HEK293 (cell line): Measurements from ENCODE around the gene FZR1.

Source experiments
- EGR2 ChIP-seq: fragments of 450-650 bp; formaldehyde crosslinking; IDR thresholded peaks from 2 replicates; pipeline ENCODE4 v1.5.1; 2016; ENCODE audit warnings: low read depth, missing biosample characterization, missing genetic modification characterization
- RBAK ChIP-seq: fragments of 450-650 bp; formaldehyde crosslinking; IDR thresholded peaks from 2 replicates; pipeline ENCODE4 v1.5.1; 2016; ENCODE audit warnings: missing biosample characterization, missing genetic modification characterization
- SCRT1 ChIP-seq: fragments of 450-650 bp; formaldehyde crosslinking; IDR thresholded peaks from 2 replicates; pipeline ENCODE4 v1.5.1; 2016; ENCODE audit warnings: missing biosample characterization, missing genetic modification characterization, borderline replicate concordance
- SCRT2 ChIP-seq: fragments of 450-650 bp; formaldehyde crosslinking; IDR thresholded peaks from 2 replicates; pipeline ENCODE4 v1.5.1; 2016; ENCODE audit warnings: missing biosample characterization, missing genetic modification characterization
- TRIM28 ChIP-seq: IDR thresholded peaks from 2 replicates; pipeline ENCODE4 v1.6.1; 2011; ENCODE audit warnings: low read length, control low read depth, borderline replicate concordance
- ZNF138 ChIP-seq: fragments of 450-650 bp; formaldehyde crosslinking; IDR thresholded peaks from 2 replicates; pipeline ENCODE4 v1.5.1; 2016; ENCODE audit warnings: missing biosample characterization, missing genetic modification characterization, borderline replicate concordance
- ZNF24 ChIP-seq: fragments of 450-650 bp; formaldehyde crosslinking; IDR thresholded peaks from 2 replicates; pipeline ENCODE4 v1.5.1; 2016; ENCODE audit warnings: missing biosample characterization, missing genetic modification characterization
- ZNF266 ChIP-seq: fragments of 450-650 bp; formaldehyde crosslinking; IDR thresholded peaks from 2 replicates; pipeline ENCODE4 v1.5.1; 2016; ENCODE audit warnings: missing biosample characterization, missing genetic modification characterization, low read depth
- ZNF324 ChIP-seq: fragments of 450-650 bp; formaldehyde crosslinking; IDR thresholded peaks from 2 replicates; pipeline ENCODE4 v1.5.1; 2016; ENCODE audit warnings: missing biosample characterization, missing genetic modification characterization
- ZNF416 ChIP-seq: fragments of 450-650 bp; formaldehyde crosslinking; IDR thresholded peaks from 2 replicates; pipeline ENCODE4 v1.5.1; 2016; ENCODE audit warnings: missing biosample characterization, missing genetic modification characterization
- ZNF423 ChIP-seq: fragments of 450-650 bp; formaldehyde crosslinking; IDR thresholded peaks from 2 replicates; pipeline ENCODE4 v1.5.1; 2016; ENCODE audit warnings: missing biosample characterization, missing genetic modification characterization
- ZNF529 ChIP-seq: fragments of 450-650 bp; formaldehyde crosslinking; IDR thresholded peaks from 2 replicates; pipeline ENCODE4 v1.5.1; 2017; ENCODE audit warnings: missing genetic modification characterization, missing biosample characterization; ENCODE audit not compliant: insufficient replicate concordance
- ZNF558 ChIP-seq: fragments of 450-650 bp; formaldehyde crosslinking; IDR thresholded peaks from 2 replicates; pipeline ENCODE4 v1.5.1; 2016; ENCODE audit warnings: missing biosample characterization, missing genetic modification characterization
- TF ChIP-seq, protein P1 (sequence below): fragments of 450-650 bp; IDR thresholded peaks from 2 replicates; pipeline ENCODE4 v1.5.1; 2018; ENCODE audit warnings: missing biosample characterization, mild to moderate bottlenecking, missing genetic modification characterization
- TF ChIP-seq, protein P2 (sequence below): fragments of 450-650 bp; formaldehyde crosslinking; IDR thresholded peaks from 2 replicates; pipeline ENCODE4 v1.5.1; 2016; ENCODE audit warnings: missing biosample characterization, missing genetic modification characterization
- TF ChIP-seq, protein P3 (sequence below): fragments of 450-650 bp; formaldehyde crosslinking; conservative IDR thresholded peaks from 2 replicates; pipeline ENCODE4 v1.5.1; 2016; ENCODE audit warnings: low read depth, missing biosample characterization, missing genetic modification characterization
- TF ChIP-seq, protein P4 (sequence below): fragments of 450-650 bp; formaldehyde crosslinking; IDR thresholded peaks from 2 replicates; pipeline ENCODE4 v1.5.1; 2017; ENCODE audit warnings: missing biosample characterization, missing genetic modification characterization
- TF ChIP-seq, protein P5 (sequence below): IDR thresholded peaks from 2 replicates; pipeline ENCODE4 v1.6.1; 2011; ENCODE audit warnings: mild to moderate bottlenecking, low read depth, low read length, borderline replicate concordance
- TF ChIP-seq, protein P6 (sequence below): fragments of 450-650 bp; formaldehyde crosslinking; IDR thresholded peaks from 2 replicates; pipeline ENCODE4 v1.5.1; 2016; ENCODE audit warnings: missing biosample characterization, missing genetic modification characterization
- TF ChIP-seq, protein P7 (sequence below): fragments of 450-650 bp; formaldehyde crosslinking; IDR thresholded peaks from 2 replicates; pipeline ENCODE4 v1.5.1; 2016; ENCODE audit warnings: missing biosample characterization, missing genetic modification characterization
- TF ChIP-seq, protein P8 (sequence below): fragments of 450-650 bp; formaldehyde crosslinking; IDR thresholded peaks from 2 replicates; pipeline ENCODE4 v1.5.1; 2016; ENCODE audit warnings: missing biosample characterization, missing genetic modification characterization, low read depth

FZR1 gene

DNA sequence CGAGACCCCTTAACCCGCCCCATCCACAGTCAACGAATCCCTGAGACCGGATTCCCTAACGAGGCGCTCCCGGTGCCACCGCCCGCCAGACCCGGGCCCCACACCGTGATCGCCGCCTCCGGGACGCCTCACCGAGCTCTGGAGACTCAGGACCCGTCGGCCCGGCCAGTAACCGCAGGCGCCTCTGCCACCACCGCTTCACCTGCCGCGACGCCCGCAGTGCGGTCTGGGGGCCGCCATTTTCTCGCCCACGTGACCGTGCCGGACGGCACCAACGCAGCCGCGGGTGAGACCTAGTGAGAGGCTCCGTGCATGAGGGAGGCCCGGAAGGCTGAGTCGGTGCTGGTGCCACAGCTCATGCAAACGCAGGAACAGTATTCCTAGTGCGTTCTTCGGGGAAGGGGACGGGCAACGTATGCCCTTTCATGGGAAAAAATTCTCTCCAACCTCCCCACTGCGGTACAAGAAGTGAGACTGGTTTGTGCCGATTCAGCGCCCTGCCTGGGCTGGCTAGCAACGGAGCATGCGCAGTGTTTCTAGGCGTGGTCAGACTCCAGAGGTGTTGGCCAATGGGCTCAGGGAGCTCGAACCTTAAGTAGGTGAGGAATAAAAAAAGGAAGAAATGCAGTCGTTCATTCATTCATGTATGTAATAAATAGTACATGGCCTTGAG lies 5.5 kb upstream of the FZR1 start, which contains the start of gene DOHH (continued):
- TF ChIP-seq, protein P1, sequence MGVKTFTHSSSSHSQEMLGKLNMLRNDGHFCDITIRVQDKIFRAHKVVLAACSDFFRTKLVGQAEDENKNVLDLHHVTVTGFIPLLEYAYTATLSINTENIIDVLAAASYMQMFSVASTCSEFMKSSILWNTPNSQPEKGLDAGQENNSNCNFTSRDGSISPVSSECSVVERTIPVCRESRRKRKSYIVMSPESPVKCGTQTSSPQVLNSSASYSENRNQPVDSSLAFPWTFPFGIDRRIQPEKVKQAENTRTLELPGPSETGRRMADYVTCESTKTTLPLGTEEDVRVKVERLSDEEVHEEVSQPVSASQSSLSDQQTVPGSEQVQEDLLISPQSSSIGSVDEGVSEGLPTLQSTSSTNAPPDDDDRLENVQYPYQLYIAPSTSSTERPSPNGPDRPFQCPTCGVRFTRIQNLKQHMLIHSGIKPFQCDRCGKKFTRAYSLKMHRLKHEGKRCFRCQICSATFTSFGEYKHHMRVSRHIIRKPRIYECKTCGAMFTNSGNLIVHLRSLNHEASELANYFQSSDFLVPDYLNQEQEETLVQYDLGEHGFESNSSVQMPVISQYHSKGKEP (tag by site-specific recombination): no peak
- TF ChIP-seq ZNF558 (tag by site-specific recombination): no peak; the same call in 1 of the 2 replicates
- TF ChIP-seq ZNF529 (tag by site-specific recombination): no peak
- peak; percentile 95 for TF ChIP-seq ZNF324 (tag by site-specific recombination)
- TF ChIP-seq, protein P2, sequence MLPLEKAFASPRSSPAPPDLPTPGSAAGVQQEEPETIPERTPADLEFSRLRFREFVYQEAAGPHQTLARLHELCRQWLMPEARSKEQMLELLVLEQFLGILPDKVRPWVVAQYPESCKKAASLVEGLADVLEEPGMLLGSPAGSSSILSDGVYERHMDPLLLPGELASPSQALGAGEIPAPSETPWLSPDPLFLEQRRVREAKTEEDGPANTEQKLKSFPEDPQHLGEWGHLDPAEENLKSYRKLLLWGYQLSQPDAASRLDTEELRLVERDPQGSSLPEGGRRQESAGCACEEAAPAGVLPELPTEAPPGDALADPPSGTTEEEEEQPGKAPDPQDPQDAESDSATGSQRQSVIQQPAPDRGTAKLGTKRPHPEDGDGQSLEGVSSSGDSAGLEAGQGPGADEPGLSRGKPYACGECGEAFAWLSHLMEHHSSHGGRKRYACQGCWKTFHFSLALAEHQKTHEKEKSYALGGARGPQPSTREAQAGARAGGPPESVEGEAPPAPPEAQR (tag by site-specific recombination): peak; percentile 73; the same call in 1 of the 2 replicates
- no peak for TF ChIP-seq ZNF138 (tag by site-specific recombination)
- TF ChIP-seq TRIM28: no peak
- TF ChIP-seq, protein P3, sequence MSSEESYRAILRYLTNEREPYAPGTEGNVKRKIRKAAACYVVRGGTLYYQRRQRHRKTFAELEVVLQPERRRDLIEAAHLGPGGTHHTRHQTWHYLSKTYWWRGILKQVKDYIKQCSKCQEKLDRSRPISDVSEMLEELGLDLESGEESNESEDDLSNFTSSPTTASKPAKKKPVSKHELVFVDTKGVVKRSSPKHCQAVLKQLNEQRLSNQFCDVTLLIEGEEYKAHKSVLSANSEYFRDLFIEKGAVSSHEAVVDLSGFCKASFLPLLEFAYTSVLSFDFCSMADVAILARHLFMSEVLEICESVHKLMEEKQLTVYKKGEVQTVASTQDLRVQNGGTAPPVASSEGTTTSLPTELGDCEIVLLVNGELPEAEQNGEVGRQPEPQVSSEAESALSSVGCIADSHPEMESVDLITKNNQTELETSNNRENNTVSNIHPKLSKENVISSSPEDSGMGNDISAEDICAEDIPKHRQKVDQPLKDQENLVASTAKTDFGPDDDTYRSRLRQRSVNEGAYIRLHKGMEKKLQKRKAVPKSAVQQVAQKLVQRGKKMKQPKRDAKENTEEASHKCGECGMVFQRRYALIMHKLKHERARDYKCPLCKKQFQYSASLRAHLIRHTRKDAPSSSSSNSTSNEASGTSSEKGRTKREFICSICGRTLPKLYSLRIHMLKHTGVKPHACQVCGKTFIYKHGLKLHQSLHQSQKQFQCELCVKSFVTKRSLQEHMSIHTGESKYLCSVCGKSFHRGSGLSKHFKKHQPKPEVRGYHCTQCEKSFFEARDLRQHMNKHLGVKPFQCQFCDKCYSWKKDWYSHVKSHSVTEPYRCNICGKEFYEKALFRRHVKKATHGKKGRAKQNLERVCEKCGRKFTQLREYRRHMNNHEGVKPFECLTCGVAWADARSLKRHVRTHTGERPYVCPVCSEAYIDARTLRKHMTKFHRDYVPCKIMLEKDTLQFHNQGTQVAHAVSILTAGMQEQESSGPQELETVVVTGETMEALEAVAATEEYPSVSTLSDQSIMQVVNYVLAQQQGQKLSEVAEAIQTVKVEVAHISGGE (tag by site-specific recombination): no peak
- no peak for TF ChIP-seq SCRT1
- TF ChIP-seq ZNF24 (tag by site-specific recombination): peak; percentile 100
- no peak for TF ChIP-seq ZNF423
- TF ChIP-seq, protein P4, sequence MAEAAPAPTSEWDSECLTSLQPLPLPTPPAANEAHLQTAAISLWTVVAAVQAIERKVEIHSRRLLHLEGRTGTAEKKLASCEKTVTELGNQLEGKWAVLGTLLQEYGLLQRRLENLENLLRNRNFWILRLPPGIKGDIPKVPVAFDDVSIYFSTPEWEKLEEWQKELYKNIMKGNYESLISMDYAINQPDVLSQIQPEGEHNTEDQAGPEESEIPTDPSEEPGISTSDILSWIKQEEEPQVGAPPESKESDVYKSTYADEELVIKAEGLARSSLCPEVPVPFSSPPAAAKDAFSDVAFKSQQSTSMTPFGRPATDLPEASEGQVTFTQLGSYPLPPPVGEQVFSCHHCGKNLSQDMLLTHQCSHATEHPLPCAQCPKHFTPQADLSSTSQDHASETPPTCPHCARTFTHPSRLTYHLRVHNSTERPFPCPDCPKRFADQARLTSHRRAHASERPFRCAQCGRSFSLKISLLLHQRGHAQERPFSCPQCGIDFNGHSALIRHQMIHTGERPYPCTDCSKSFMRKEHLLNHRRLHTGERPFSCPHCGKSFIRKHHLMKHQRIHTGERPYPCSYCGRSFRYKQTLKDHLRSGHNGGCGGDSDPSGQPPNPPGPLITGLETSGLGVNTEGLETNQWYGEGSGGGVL (tag by site-specific recombination): no peak
- TF ChIP-seq, protein P5, sequence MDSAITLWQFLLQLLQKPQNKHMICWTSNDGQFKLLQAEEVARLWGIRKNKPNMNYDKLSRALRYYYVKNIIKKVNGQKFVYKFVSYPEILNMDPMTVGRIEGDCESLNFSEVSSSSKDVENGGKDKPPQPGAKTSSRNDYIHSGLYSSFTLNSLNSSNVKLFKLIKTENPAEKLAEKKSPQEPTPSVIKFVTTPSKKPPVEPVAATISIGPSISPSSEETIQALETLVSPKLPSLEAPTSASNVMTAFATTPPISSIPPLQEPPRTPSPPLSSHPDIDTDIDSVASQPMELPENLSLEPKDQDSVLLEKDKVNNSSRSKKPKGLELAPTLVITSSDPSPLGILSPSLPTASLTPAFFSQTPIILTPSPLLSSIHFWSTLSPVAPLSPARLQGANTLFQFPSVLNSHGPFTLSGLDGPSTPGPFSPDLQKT: no peak
- TF ChIP-seq, protein P6, sequence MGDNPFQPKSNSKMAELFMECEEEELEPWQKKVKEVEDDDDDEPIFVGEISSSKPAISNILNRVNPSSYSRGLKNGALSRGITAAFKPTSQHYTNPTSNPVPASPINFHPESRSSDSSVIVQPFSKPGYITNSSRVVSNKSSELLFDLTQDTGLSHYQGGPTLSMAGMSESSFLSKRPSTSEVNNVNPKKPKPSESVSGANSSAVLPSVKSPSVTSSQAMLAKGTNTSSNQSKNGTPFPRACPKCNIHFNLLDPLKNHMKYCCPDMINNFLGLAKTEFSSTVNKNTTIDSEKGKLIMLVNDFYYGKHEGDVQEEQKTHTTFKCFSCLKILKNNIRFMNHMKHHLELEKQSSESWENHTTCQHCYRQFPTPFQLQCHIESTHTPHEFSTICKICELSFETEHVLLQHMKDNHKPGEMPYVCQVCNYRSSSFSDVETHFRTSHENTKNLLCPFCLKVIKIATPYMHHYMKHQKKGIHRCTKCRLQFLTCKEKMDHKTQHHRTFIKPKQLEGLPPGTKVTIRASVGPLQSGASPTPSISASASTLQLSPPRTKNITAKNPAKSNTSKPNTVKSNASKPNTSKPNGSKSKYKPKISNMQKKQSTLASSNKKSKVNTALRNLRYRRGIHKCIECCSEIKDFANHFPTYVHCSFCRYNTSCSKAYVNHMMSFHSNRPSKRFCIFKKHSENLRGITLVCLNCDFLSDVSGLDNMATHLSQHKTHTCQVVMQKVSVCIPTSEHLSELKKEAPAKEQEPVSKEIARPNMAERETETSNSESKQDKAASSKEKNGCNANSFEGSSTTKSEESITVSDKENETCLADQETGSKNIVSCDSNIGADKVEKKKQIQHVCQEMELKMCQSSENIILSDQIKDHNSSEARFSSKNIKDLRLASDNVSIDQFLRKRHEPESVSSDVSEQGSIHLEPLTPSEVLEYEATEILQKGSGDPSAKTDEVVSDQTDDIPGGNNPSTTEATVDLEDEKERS (tag by site-specific recombination): no peak
- TF ChIP-seq, protein P7, sequence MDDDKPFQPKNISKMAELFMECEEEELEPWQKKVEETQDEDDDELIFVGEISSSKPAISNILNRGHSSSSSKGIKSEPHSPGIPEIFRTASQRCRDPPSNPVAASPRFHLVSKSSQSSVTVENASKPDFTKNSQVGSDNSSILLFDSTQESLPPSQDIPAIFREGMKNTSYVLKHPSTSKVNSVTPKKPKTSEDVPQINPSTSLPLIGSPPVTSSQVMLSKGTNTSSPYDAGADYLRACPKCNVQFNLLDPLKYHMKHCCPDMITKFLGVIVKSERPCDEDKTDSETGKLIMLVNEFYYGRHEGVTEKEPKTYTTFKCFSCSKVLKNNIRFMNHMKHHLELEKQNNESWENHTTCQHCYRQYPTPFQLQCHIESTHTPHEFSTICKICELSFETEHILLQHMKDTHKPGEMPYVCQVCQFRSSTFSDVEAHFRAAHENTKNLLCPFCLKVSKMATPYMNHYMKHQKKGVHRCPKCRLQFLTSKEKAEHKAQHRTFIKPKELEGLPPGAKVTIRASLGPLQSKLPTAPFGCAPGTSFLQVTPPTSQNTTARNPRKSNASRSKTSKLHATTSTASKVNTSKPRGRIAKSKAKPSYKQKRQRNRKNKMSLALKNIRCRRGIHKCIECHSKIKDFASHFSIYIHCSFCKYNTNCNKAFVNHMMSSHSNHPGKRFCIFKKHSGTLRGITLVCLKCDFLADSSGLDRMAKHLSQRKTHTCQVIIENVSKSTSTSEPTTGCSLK (tag by site-specific recombination): no peak
- TF ChIP-seq ZNF266 (tag by site-specific recombination): no peak
- TF ChIP-seq SCRT2 (tag by site-specific recombination): no peak
- TF ChIP-seq EGR2: peak; percentile 82
- no peak for TF ChIP-seq RBAK (tag by site-specific recombination)
- TF ChIP-seq ZNF416 (tag by site-specific recombination): no peak
- TF ChIP-seq, protein P8, sequence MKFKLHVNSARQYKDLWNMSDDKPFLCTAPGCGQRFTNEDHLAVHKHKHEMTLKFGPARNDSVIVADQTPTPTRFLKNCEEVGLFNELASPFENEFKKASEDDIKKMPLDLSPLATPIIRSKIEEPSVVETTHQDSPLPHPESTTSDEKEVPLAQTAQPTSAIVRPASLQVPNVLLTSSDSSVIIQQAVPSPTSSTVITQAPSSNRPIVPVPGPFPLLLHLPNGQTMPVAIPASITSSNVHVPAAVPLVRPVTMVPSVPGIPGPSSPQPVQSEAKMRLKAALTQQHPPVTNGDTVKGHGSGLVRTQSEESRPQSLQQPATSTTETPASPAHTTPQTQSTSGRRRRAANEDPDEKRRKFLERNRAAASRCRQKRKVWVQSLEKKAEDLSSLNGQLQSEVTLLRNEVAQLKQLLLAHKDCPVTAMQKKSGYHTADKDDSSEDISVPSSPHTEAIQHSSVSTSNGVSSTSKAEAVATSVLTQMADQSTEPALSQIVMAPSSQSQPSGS (tag by site-specific recombination): no peak
